Peyer's patch (tissue), 4 donors: ENCODE data around the gene VN1R2. TPM values are rescaled to one million over a fixed set of nuclear protein-coding genes. Genes with fewer than 3 reads are reported as not detected.
"Not testable (repeated sequence)": the region's sequence is repeated elsewhere in the genome, so short reads cannot be mapped to it uniquely, and the experiment has no call there.

Experiments
- DNase-seq, 3 donors: peaks; one replicate each; pipeline ENCODE4 v3.0.0-alpha.2; 2017 to 2019
- H3K27ac ChIP-seq, 4 donors: fragments of 200-600 bp; sonication (generic); one replicate each; pipeline ENCODE4 v1.5.1; 2016 to 2019
- H3K27me3 ChIP-seq, 2 donors: fragments of 200-600 bp; sonication (generic); one replicate each; pipeline ENCODE4 v1.5.1; 2019
- H3K36me3 ChIP-seq, 3 donors: fragments of 200-600 bp; sonication (generic); one replicate each; pipeline ENCODE4 v1.5.1; 2016 to 2019
- H3K4me1 ChIP-seq, 4 donors: fragments of 200-600 bp; sonication (generic); one replicate each; pipeline ENCODE4 v1.5.1; 2016 to 2019
- H3K4me3 ChIP-seq, 4 donors: fragments of 200-600 bp; sonication (generic); 1 replicate in 3 of 4; 2 replicates in 1 of 4; pipeline ENCODE4 v1.5.1; 2016 to 2019; ENCODE audit warnings: mild to moderate bottlenecking in 1 of 4
- H3K9me3 ChIP-seq, 4 donors: fragments of 200-600 bp; sonication (generic); one replicate each; pipeline ENCODE4 v1.5.1; 2016 to 2019; ENCODE audit warnings: mild to moderate bottlenecking in 1 of 4
- CTCF ChIP-seq, 6 experiments: fragments of 450-650 bp in 4 of 6; fragments of 200-600 bp in 2 of 6; sonication (generic) in 1 of 6; IDR thresholded peaks; one replicate each; pipeline ENCODE4 v1.5.1; 2017 to 2019; ENCODE audit warnings: antibody characterized with exemption in 6 of 6, mild to moderate bottlenecking in 3 of 6, moderate library complexity in 1 of 6
- POLR2A ChIP-seq, 2 donors: fragments of 450-650 bp; IDR thresholded peaks; one replicate each; pipeline ENCODE4 v1.5.1; 2017; ENCODE audit warnings: antibody characterized with exemption in 2 of 2, mild to moderate bottlenecking in 2 of 2, moderate library complexity in 2 of 2
- total RNA-seq, 4 donors: library from RNA; depleted of rRNA; stranded (reverse); fragments of >200 nt; gene quantifications; one replicate each; pipeline ENCODE4 v1.1.0, GENCODE V29; 2016

The VN1R2 gene
- total RNA-seq, 4 donors from 2014 or later: not detected

- H3K4me3 ChIP-seq: no peak overlapping the region
- no peak for DNase-seq
- TF ChIP-seq CTCF (IDR thresholded peaks at IDR 0.05): no peak
- no peak for TF ChIP-seq POLR2A (IDR thresholded peaks at IDR 0.05)
- H3K27ac ChIP-seq: no peak overlapping the region
- no peaks in the 10 kb centered on the region for H3K9me3 ChIP-seq
- no peaks in the 10 kb centered on the region for H3K27me3 ChIP-seq
- H3K4me1 ChIP-seq: no peaks in the 10 kb centered on the region
- H3K36me3 ChIP-seq: no peaks in the 10 kb centered on the region
These were observed 27.0 kb downstream of the VN1R2 start for GRCh38 chr19:53285087-53285486.

GRCh38 chr19:53290758-53291549 is 32.9 kb downstream of the VN1R2 start:
- no peaks in the 10 kb centered on the region for H3K4me1 ChIP-seq
- no peaks in the 10 kb centered on the region for H3K27me3 ChIP-seq
- no peaks in the 10 kb centered on the region for H3K36me3 ChIP-seq
- no peak for DNase-seq
- H3K27ac ChIP-seq: no peak overlapping the region
- H3K9me3 ChIP-seq: peaks cover 0 to 32% (median 5%) of the 10 kb centered on the region in 4 donors
- H3K4me3 ChIP-seq: no peak overlapping the region
- TF ChIP-seq POLR2A (IDR thresholded peaks at IDR 0.05) (no peak), CTCF (IDR thresholded peaks at IDR 0.05) (no peak)

- Histone ChIP-seq H3K9me3 (peaks cover 0 to 32% (median 5%) of the 10 kb centered on the region in 4 donors), H3K4me3 (no peak overlapping the region), H3K4me1 (no peaks in the 10 kb centered on the region), H3K27me3 (no peaks in the 10 kb centered on the region), H3K36me3 (no peaks in the 10 kb centered on the region), H3K27ac (no peak overlapping the region)
- no peak for TF ChIP-seq CTCF (IDR thresholded peaks at IDR 0.05)
- TF ChIP-seq POLR2A (IDR thresholded peaks at IDR 0.05): no peak
- DNase-seq: no peak
These were observed 36.8 kb downstream of the VN1R2 start for GRCh38 chr19:53294786-53295441.

GRCh38 chr19:53301341-53301740 is 43.2 kb downstream of the VN1R2 start:
- H3K36me3 ChIP-seq, H3K4me1 ChIP-seq, H3K9me3 ChIP-seq, H3K27ac ChIP-seq, H3K4me3 ChIP-seq, DNase-seq, H3K27me3 ChIP-seq: not testable (repeated sequence)

GRCh38 chr19:53308339-53308811 is 50.3 kb downstream of the VN1R2 start:
- Histone ChIP-seq H3K27me3 (peaks cover 0 to 3% of the 10 kb centered on the region in 2 donors), H3K4me3 (no peak overlapping the region)

More at GRCh38 chr19:53308339-53308811, 50.3 kb downstream of the VN1R2 start:
- H3K27ac ChIP-seq: no peak overlapping the region
- H3K4me1 ChIP-seq: peaks cover 0 to 3% (median 0%) of the 10 kb centered on the region in 4 donors
- H3K9me3 ChIP-seq: peaks cover 0 to 5% (median 0%) of the 10 kb centered on the region in 4 donors
- DNase-seq: no peak
- peak in 1 of 6 experiments; percentile 20 for TF ChIP-seq CTCF (IDR thresholded peaks at IDR 0.05)
- TF ChIP-seq POLR2A (IDR thresholded peaks at IDR 0.05): no peak
- no peaks in the 10 kb centered on the region for H3K36me3 ChIP-seq

Other genes starting within 250 kb of the VN1R2 start
- not detected for gene ERVV-1, start 244.4 kb upstream of the VN1R2 start, total RNA-seq
- not detected for gene ERVV-2, start 213.6 kb upstream of the VN1R2 start, total RNA-seq
- 10 to 100 TPM; 37.3 to 93.2 (median 64.7) TPM for gene ZNF160, start 154.9 kb upstream of the VN1R2 start, total RNA-seq
- 1 to 10 TPM; 1.2 to 9.9 (median 2.6) TPM for gene ZNF415, start 125.4 kb upstream of the VN1R2 start, total RNA-seq
- gene ZNF347, start 99.2 kb upstream of the VN1R2 start, total RNA-seq: 10 to 100 TPM; 12.7 to 21.5 (median 16.1) TPM
- 1 to 10 TPM in 3 of 4 donors, not detected in 1; 1.4 to 6.0 (median 5.8) TPM for gene ZNF665, start 64.9 kb upstream of the VN1R2 start, total RNA-seq
- 10 to 100 TPM in 2 of 4 donors, 1 to 10 TPM in 2; 2.8 to 13.2 (median 7.2) TPM for gene ZNF677, start 3.4 kb upstream of the VN1R2 start, total RNA-seq
- not detected for gene VN1R4, start 9.4 kb downstream of the VN1R2 start, total RNA-seq
- 1 to 10 TPM; 6.6 to 7.4 (median 6.9) TPM for gene ZNF845, start 75.5 kb downstream of the VN1R2 start, total RNA-seq
- gene ZNF525, start 107.4 kb downstream of the VN1R2 start, total RNA-seq: 10 to 100 TPM in 2 of 4 donors, 1 to 10 TPM in 2; 6.0 to 13.2 (median 10.3) TPM
- gene ZNF765, start 136.9 kb downstream of the VN1R2 start, total RNA-seq: 10 to 100 TPM in 2 of 4 donors, 1 to 10 TPM in 2; 7.5 to 17.1 (median 12.0) TPM
- 10 to 100 TPM in 2 of 4 donors, 1 to 10 TPM in 2; 6.8 to 24.8 (median 9.5) TPM for gene ZNF761, start 173.7 kb downstream of the VN1R2 start, total RNA-seq
- gene ZNF813, start 209.4 kb downstream of the VN1R2 start, total RNA-seq: 10 to 100 TPM in 1 of 4 donors, 1 to 10 TPM in 3; 3.0 to 27.2 (median 5.8) TPM